SH-SY5Y (cell line): Measurements from ENCODE around the gene AGAP1.

Experiments used
- GATA2 ChIP-seq: IDR thresholded peaks from 2 replicates; pipeline ENCODE4 v1.6.1; 2011; ENCODE audit warnings: mild to moderate bottlenecking, low read depth, low read length
- GATA3 ChIP-seq: IDR thresholded peaks from 2 replicates; pipeline ENCODE4 v1.6.1; 2011; ENCODE audit warnings: low read depth, mild to moderate bottlenecking, low read length, moderate library complexity

DNA sequence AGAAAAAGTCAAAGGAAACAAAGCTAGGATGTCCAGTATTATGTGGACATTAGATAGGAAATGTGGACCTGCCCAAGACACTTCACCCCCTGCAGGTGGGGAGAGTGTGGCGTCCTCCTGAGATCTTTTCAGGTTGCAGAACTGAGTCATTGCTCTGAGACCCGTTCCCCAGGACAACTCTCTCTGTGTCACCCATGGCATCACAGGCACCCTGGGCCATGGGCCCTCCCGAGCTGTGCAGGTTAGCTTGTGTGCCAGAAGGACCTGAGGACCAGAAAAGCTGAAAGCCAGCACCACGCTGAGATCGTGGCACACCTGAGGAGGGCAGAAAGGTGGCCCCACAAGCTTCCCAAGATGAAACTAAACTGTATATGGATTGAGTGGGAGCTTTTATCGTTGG lies 229.5 kb downstream of the AGAP1 start:
- TF ChIP-seq GATA3 (no peak), GATA2 (no peak)
